Left ventricle myocardium inferior (tissue), 1 donor: ENCODE data around the gene AP3S2. TPM values are rescaled to one million over a fixed set of nuclear protein-coding genes. Genes with fewer than 3 reads are reported as not detected.
A peak's percentile ranks its signal among the peaks of the same experiment; 100 is the strongest.
"Not testable (repeated sequence)": the region's sequence is repeated elsewhere in the genome, so short reads cannot be mapped to it uniquely, and the experiment has no call there.

Experiments
- DNase-seq: peaks from one replicate; pipeline ENCODE4 v3.0.0-alpha.2; 2020
- H3K27ac ChIP-seq: fragments of 200-600 bp; replicated peaks from 2 replicates; pipeline ENCODE4 v1.8.0; 2021
- H3K27me3 ChIP-seq: fragments of 200-600 bp; 2 replicates; pipeline ENCODE4 v1.8.0; 2021; ENCODE audit warnings: low read depth
- H3K36me3 ChIP-seq: fragments of 200-600 bp; 2 replicates; pipeline ENCODE4 v1.8.0; 2021
- H3K4me1 ChIP-seq: fragments of 200-600 bp; 2 replicates; pipeline ENCODE4 v1.8.0; 2021
- H3K4me3 ChIP-seq: fragments of 200-600 bp; 2 replicates; pipeline ENCODE4 v1.8.0; 2021; ENCODE audit warnings: mild to moderate bottlenecking, moderate library complexity
- H3K9me3 ChIP-seq: fragments of 200-600 bp; replicated peaks from 2 replicates; pipeline ENCODE4 v1.8.0; 2021
- CTCF ChIP-seq: fragments of 200-600 bp; IDR thresholded peaks from 2 replicates; pipeline ENCODE4 v1.8.0; 2021; ENCODE audit warnings: antibody characterized with exemption, mild to moderate bottlenecking, borderline replicate concordance
- intact Hi-C: fragments of 100-400 bp; cut with micrococcal nuclease; formaldehyde crosslinking; loops from one replicate; pipeline ENCODE4 v1.11.0; 2022
- total RNA-seq: library from RNA; stranded (reverse); fragmentation: NEBNext Ultra II Directional; extraction: Animal tissue kit (Norgen Biotek cat#: 25700); gene quantifications from one replicate; pipeline ENCODE4 v1.2.1, GENCODE V29; 2021
- donor health status: DM: no; HTN: yes; CAD: no; lungs with severe emphysema.

AP3S2 gene
- total RNA-seq, 1 donor from 2014 or later, result 44.1 TPM

- Histone ChIP-seq H3K4me3 (no peak overlapping the region), H3K4me1 (peaks cover 25% of the 10 kb centered on the region), H3K36me3 (peaks cover 55% of the 10 kb centered on the region), H3K27me3 (no peaks in the 10 kb centered on the region), H3K9me3 (no peaks in the 10 kb centered on the region), H3K27ac (peak overlapping the region; percentile 65)
- no peak for TF ChIP-seq CTCF
- no peak for DNase-seq
- intact Hi-C loops, result no loop called here
Measured at GRCh38 chr15:89836267-89837133, 57.3 kb downstream of the AP3S2 start.

- intact Hi-C loops, result no loop called here
- Histone ChIP-seq H3K4me1 (peaks cover 25% of the 10 kb centered on the region), H3K9me3 (no peaks in the 10 kb centered on the region), H3K27ac (no peak overlapping the region), H3K27me3 (no peaks in the 10 kb centered on the region), H3K4me3 (no peak overlapping the region), H3K36me3 (peaks cover 49% of the 10 kb centered on the region)
- TF ChIP-seq CTCF, result no peak
- no peak for DNase-seq
Measured at GRCh38 chr15:89835176-89835564, 58.6 kb downstream of the AP3S2 start.

GRCh38 chr15:89834465-89835175 is 59.2 kb downstream of the AP3S2 start:
- DNase-seq, H3K27ac ChIP-seq, H3K4me3 ChIP-seq, H3K9me3 ChIP-seq, intact Hi-C loops, H3K27me3 ChIP-seq: not testable (repeated sequence)
- Histone ChIP-seq H3K4me1 (peaks cover 25% of the 10 kb centered on the region), H3K36me3 (peaks cover 46% of the 10 kb centered on the region)

- Histone ChIP-seq H3K4me1 (peaks cover 28% of the 10 kb centered on the region), H3K4me3 (no peak overlapping the region), H3K27me3 (no peaks in the 10 kb centered on the region), H3K27ac (no peak overlapping the region), H3K9me3 (no peaks in the 10 kb centered on the region), H3K36me3 (peaks cover 46% of the 10 kb centered on the region)
- no peak for DNase-seq
- intact Hi-C loops, result no loop called here
- TF ChIP-seq CTCF, result no peak
Measured at GRCh38 chr15:89833966-89834365, 59.8 kb downstream of the AP3S2 start.

GRCh38 chr15:89830639-89831038 is 63.2 kb downstream of the AP3S2 start:
- TF ChIP-seq CTCF, result no peak
- Histone ChIP-seq H3K4me3 (no peak overlapping the region), H3K36me3 (peaks cover 31% of the 10 kb centered on the region), H3K27me3 (no peaks in the 10 kb centered on the region), H3K27ac (no peak overlapping the region), H3K9me3 (no peaks in the 10 kb centered on the region), H3K4me1 (peaks cover 18% of the 10 kb centered on the region)
- DNase-seq, result no peak
- intact Hi-C loops, result no loop called here
